PC-9 (cell line): ENCODE measurements around the gene STX18.

Experiments used
- CTCF ChIP-seq: fragments of 200-600 bp; sonication (generic); conservative IDR thresholded peaks from 2 replicates; pipeline ENCODE4 v1.6.1; 2017; ENCODE audit warnings: mixed run types, antibody characterized with exemption, mild to moderate bottlenecking, moderate library complexity
- EZH2 ChIP-seq: fragments of 200-600 bp; sonication (generic); IDR thresholded peaks from 2 replicates; pipeline ENCODE4 v1.8.0; 2017; ENCODE audit warnings: antibody characterized with exemption, low read depth

GRCh38 chr4:4577359-4577875 lies 35.6 kb upstream of the STX18 start:
- TF ChIP-seq CTCF = no peak
- no peak for TF ChIP-seq EZH2
